ENCODE results near the gene ZFYVE28.

DNA sequence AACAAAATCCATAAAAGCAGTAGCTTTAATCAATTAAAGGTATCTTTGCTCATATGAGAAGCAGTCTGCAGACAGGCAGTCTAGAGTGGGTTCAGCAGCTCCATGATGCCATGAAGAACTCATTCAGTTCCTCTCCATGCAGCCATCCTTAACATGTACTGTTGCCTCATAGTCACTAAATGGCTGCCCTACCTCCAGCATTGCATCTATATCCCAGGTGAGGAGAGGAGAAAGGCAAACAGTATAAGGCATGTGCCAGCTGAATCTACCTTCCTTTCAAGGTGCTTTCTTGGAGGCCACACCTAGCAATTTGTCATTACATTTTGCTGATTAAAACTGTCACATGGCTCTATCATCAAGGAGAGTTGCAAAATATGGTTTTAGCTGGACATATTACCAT lies 13.6 kb upstream of the ZFYVE28 start:
- TF ChIP-seq, protein P1, sequence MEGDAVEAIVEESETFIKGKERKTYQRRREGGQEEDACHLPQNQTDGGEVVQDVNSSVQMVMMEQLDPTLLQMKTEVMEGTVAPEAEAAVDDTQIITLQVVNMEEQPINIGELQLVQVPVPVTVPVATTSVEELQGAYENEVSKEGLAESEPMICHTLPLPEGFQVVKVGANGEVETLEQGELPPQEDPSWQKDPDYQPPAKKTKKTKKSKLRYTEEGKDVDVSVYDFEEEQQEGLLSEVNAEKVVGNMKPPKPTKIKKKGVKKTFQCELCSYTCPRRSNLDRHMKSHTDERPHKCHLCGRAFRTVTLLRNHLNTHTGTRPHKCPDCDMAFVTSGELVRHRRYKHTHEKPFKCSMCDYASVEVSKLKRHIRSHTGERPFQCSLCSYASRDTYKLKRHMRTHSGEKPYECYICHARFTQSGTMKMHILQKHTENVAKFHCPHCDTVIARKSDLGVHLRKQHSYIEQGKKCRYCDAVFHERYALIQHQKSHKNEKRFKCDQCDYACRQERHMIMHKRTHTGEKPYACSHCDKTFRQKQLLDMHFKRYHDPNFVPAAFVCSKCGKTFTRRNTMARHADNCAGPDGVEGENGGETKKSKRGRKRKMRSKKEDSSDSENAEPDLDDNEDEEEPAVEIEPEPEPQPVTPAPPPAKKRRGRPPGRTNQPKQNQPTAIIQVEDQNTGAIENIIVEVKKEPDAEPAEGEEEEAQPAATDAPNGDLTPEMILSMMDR (IDR thresholded peaks at IDR 0.05) = no peak
- TF ChIP-seq POLR2A (IDR thresholded peaks at IDR 0.05) (no peak), EP300 (IDR thresholded peaks at IDR 0.05; ENCODE audit: low read depth) (no peak)
